GM21619 (cell line): ENCODE data around the gene CAPN1.
A peak's percentile ranks its signal among the peaks of the same experiment; 100 is the strongest.
"Not testable (repeated sequence)": the region's sequence is repeated elsewhere in the genome, so short reads cannot be mapped to it uniquely, and the experiment has no call there.

Source experiments
- ATAC-seq: cut with Tn5 transposase; IDR thresholded peaks from one replicate; pipeline ENCODE4 v1.9.1; 2021; ENCODE audit not compliant: unreplicated experiment

Gene CAPN1

GRCh38 chr11:65159012-65159411, 22.7 kb upstream of the CAPN1 start:
- no peak for ATAC-seq

- ATAC-seq, result no peak
Measured at GRCh38 chr11:65160643-65161042, 21.1 kb upstream of the CAPN1 start.

- ATAC-seq, result no peak
Measured at GRCh38 chr11:65163684-65164083, 18.0 kb upstream of the CAPN1 start.

GRCh38 chr11:65165410-65166317, 16.1 kb upstream of the CAPN1 start:
- no peak for ATAC-seq

GRCh38 chr11:65166893-65167292, 14.8 kb upstream of the CAPN1 start:
- no peak for ATAC-seq

- no peak for ATAC-seq
Measured at GRCh38 chr11:65167656-65168055, 14.1 kb upstream of the CAPN1 start.

- ATAC-seq, result no peak
Measured at GRCh38 chr11:65169164-65169641, 12.5 kb upstream of the CAPN1 start.

- ATAC-seq, result no peak
Measured at GRCh38 chr11:65170058-65170534, 11.6 kb upstream of the CAPN1 start, which contains the start of gene SPDYC. Gene SPDYC (plus strand): TSS chr11:65170233. CDS start chr11:65171358, 1,125 bp downstream.

GRCh38 chr11:65172600-65172999, 9.1 kb upstream of the CAPN1 start:
- ATAC-seq, result no peak

GRCh38 chr11:65174571-65175010, 7.1 kb upstream of the CAPN1 start:
- not testable (repeated sequence) for ATAC-seq

GRCh38 chr11:65180877-65181568, 705 bp upstream of the CAPN1 start:
- ATAC-seq, result peak; percentile 51

GRCh38 chr11:65182258-65183170, 786 bp downstream of the CAPN1 start:
- no peak for ATAC-seq

- no peak for ATAC-seq
Measured at GRCh38 chr11:65183201-65183891, 1.6 kb downstream of the CAPN1 start.

GRCh38 chr11:65184146-65184545, 2.4 kb downstream of the CAPN1 start:
- ATAC-seq, result no peak

- ATAC-seq, result no peak
Measured at GRCh38 chr11:65185171-65185570, 3.4 kb downstream of the CAPN1 start.

- ATAC-seq, result no peak
Measured at GRCh38 chr11:65185869-65186341, 4.2 kb downstream of the CAPN1 start.

- no peak for ATAC-seq
Measured at GRCh38 chr11:65186701-65187100, 5.0 kb downstream of the CAPN1 start.

- ATAC-seq, result no peak
Measured at GRCh38 chr11:65187146-65187675, 5.5 kb downstream of the CAPN1 start.

GRCh38 chr11:65187971-65188461, 6.3 kb downstream of the CAPN1 start:
- ATAC-seq, result no peak
